Suppressor macrophage treated with lipopolysaccharide for 1 hour (primary cell): ENCODE measurements around the gene FBLN1.
A peak's percentile ranks its signal among the peaks of the same experiment; 100 is the strongest.

ENCODE experiments used
- DNase-seq, 3 donors: peaks; one replicate each; pipeline ENCODE4 v3.0.0-alpha.2; 2020 to 2022

The FBLN1 gene

GRCh38 chr22:45504373-45505341, 2.0 kb downstream of the FBLN1 start:
- DNase-seq, result peak; percentile 37 to 53 (median 37)

- no peak for DNase-seq
These were observed 3.5 kb downstream of the FBLN1 start for GRCh38 chr22:45505991-45506747.

- DNase-seq, result no peak
These were observed 4.2 kb downstream of the FBLN1 start for GRCh38 chr22:45506816-45507360.

GRCh38 chr22:45507798-45508197, 5.1 kb downstream of the FBLN1 start:
- no peak for DNase-seq

- DNase-seq, result no peak
These were observed 6.1 kb downstream of the FBLN1 start for GRCh38 chr22:45508814-45509213.

- DNase-seq, result no peak
These were observed 7.9 kb downstream of the FBLN1 start for GRCh38 chr22:45510376-45511232.

GRCh38 chr22:45511847-45512261, 9.2 kb downstream of the FBLN1 start:
- DNase-seq, result no peak

- DNase-seq, result no peak
These were observed 9.7 kb downstream of the FBLN1 start for GRCh38 chr22:45512363-45512762.

GRCh38 chr22:45515676-45516075, 13.0 kb downstream of the FBLN1 start:
- DNase-seq, result no peak

- DNase-seq, result no peak
These were observed 13.5 kb downstream of the FBLN1 start for GRCh38 chr22:45516163-45516562.

GRCh38 chr22:45516923-45517675, 14.4 kb downstream of the FBLN1 start:
- no peak for DNase-seq

GRCh38 chr22:45518136-45518535, 15.5 kb downstream of the FBLN1 start:
- DNase-seq, result no peak

GRCh38 chr22:45518580-45518991, 15.9 kb downstream of the FBLN1 start:
- no peak for DNase-seq

GRCh38 chr22:45521178-45521577, 18.5 kb downstream of the FBLN1 start:
- DNase-seq, result no peak

- no peak for DNase-seq
These were observed 19.8 kb downstream of the FBLN1 start for GRCh38 chr22:45522462-45522861.

GRCh38 chr22:45524157-45524556, 21.5 kb downstream of the FBLN1 start:
- DNase-seq, result no peak

- no peak for DNase-seq
These were observed 22.3 kb downstream of the FBLN1 start for GRCh38 chr22:45524966-45525365.

GRCh38 chr22:45525480-45525879, 22.8 kb downstream of the FBLN1 start:
- no peak for DNase-seq

- no peak for DNase-seq
These were observed 23.6 kb downstream of the FBLN1 start for GRCh38 chr22:45526281-45526680.

- no peak for DNase-seq
These were observed 24.2 kb downstream of the FBLN1 start for GRCh38 chr22:45526768-45527360.

- DNase-seq, result no peak
These were observed 24.8 kb downstream of the FBLN1 start for GRCh38 chr22:45527456-45527855.
